ENCODE measurements around the gene SHH. TPM values are rescaled to one million over a fixed set of nuclear protein-coding genes. Genes with fewer than 3 reads are reported as not detected.

The SHH gene
- total and polyA plus RNA-seq, 2 of the 13 experiments (the other 11 are each of a cell fraction or from before 2014, with no cell fraction given) = 1.9 to 3.4 TPM

- no peak for TF ChIP-seq ZNF280D (CRISPR knock-in tag; IDR thresholded peaks at IDR 0.05)
- no peak for TF ChIP-seq ZNF775 (CRISPR knock-in tag; IDR thresholded peaks at IDR 0.05; ENCODE audit: borderline replicate concordance)
- peak; percentile 91 for TF ChIP-seq ZNF800 (CRISPR knock-in tag; IDR thresholded peaks at IDR 0.05)
- no peak for TF ChIP-seq BCL3 (CRISPR knock-in tag; IDR thresholded peaks at IDR 0.05)
- TF ChIP-seq ZSCAN20 (CRISPR knock-in tag; IDR thresholded peaks at IDR 0.05; ENCODE audit: borderline replicate concordance) = no peak
- TF ChIP-seq MTF2 (CRISPR knock-in tag; IDR thresholded peaks at IDR 0.05; ENCODE audit: borderline replicate concordance) = peak; percentile 85; the same call in 1 of the 2 replicates
- 0 out of 2 replicates have a peak, but pooled peaks have one; percentile 24 for TF ChIP-seq ZBTB38 (CRISPR knock-in tag; IDR thresholded peaks at IDR 0.05)
- TF ChIP-seq KDM2A (CRISPR knock-in tag; IDR thresholded peaks at IDR 0.05; ENCODE audit: borderline replicate concordance, low read depth) = 0 out of 2 replicates have a peak, but pooled peaks have one; percentile 30
- no peak for TF ChIP-seq MEF2D (CRISPR knock-in tag; IDR thresholded peaks at IDR 0.05)
- TF ChIP-seq PRDM10 (CRISPR knock-in tag; IDR thresholded peaks at IDR 0.05; ENCODE audit: low read depth) = peak; percentile 70
- no peak for TF ChIP-seq ZKSCAN1 (IDR thresholded peaks at IDR 0.05; ENCODE audit: low read length)
- no peak for TF ChIP-seq ZNF235 (CRISPR knock-in tag; IDR thresholded peaks at IDR 0.05; ENCODE audit: borderline replicate concordance)
- no peak for TF ChIP-seq ASH2L (IDR thresholded peaks at IDR 0.05; ENCODE audit: insufficient read length, low read depth, low read length)
- no peak for TF ChIP-seq ZSCAN31 (CRISPR knock-in tag; IDR thresholded peaks at IDR 0.05; ENCODE audit: low read depth)
- no peak for TF ChIP-seq ZBTB7A (CRISPR knock-in tag; IDR thresholded peaks at IDR 0.05)
- TF ChIP-seq HINFP (CRISPR knock-in tag; IDR thresholded peaks at IDR 0.05; ENCODE audit: low read depth) = peak; percentile 73; the same call in 1 of the 2 replicates
Measured at GRCh38 chr7:155811895-155812761, at the start of gene SHH (continued).

Data from HepG2 (cell line).